ENCODE results near the gene PTS.
A peak's percentile ranks its signal among the peaks of the same experiment; 100 is the strongest.

DNA sequence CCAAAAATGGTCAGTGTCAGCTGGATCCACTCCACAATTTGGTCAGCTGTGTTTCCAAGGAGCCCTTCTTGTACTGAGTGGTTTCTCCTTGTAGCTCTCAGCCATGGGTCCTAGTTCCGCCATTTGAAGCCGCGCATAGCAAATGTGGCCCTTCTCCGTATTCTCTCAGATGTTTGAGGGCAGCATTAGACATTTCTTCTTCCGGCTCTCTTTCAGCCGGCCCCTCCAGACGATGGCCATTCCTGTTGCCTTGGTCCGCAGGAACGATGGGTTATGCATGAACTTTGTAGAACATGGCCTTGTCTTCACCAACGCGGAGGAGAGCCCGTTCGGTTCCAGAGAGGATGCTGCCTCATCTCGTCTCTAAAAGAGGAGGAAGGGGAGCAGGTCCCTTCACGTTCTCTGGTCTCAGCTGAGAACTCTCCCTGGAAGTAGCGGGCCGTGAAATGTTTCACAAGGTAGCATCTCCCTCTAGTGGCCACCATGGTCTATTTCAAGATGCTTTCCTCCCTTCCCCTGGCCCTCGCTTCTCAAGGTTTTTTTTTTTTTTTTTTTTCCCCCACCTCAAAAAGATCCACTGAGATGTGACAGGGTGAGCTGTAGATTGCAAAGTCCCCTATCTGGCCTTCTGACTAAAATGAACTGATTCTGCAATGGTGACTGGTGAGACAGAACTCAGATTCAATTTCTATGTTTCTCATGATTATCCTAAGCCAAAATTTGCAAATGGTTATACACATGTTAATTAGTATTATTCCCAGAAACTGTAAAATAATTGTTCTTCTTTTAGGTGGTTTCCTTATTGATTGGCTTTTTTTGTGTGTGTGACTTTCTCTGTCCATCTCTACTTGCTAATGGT, 54.3 kb downstream of the PTS start:
- TF ChIP-seq, protein P1, sequence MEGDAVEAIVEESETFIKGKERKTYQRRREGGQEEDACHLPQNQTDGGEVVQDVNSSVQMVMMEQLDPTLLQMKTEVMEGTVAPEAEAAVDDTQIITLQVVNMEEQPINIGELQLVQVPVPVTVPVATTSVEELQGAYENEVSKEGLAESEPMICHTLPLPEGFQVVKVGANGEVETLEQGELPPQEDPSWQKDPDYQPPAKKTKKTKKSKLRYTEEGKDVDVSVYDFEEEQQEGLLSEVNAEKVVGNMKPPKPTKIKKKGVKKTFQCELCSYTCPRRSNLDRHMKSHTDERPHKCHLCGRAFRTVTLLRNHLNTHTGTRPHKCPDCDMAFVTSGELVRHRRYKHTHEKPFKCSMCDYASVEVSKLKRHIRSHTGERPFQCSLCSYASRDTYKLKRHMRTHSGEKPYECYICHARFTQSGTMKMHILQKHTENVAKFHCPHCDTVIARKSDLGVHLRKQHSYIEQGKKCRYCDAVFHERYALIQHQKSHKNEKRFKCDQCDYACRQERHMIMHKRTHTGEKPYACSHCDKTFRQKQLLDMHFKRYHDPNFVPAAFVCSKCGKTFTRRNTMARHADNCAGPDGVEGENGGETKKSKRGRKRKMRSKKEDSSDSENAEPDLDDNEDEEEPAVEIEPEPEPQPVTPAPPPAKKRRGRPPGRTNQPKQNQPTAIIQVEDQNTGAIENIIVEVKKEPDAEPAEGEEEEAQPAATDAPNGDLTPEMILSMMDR (IDR thresholded peaks at IDR 0.05): peak; percentile 68
- no peak for TF ChIP-seq EZH2 (IDR thresholded peaks at IDR 0.05)

All from neural progenitor cell (in vitro differentiated cells).